HG02870 (cell line): ENCODE measurements around the gene OPRL1.
"Not testable (repeated sequence)": the region's sequence is repeated elsewhere in the genome, so short reads cannot be mapped to it uniquely, and the experiment has no call there.

Source experiments
- ATAC-seq: cut with Tn5 transposase; IDR thresholded peaks from one replicate; pipeline ENCODE4 v1.9.1; 2021; ENCODE audit warnings: mild to moderate bottlenecking, moderate library complexity; ENCODE audit not compliant: unreplicated experiment

The OPRL1 gene

DNA sequence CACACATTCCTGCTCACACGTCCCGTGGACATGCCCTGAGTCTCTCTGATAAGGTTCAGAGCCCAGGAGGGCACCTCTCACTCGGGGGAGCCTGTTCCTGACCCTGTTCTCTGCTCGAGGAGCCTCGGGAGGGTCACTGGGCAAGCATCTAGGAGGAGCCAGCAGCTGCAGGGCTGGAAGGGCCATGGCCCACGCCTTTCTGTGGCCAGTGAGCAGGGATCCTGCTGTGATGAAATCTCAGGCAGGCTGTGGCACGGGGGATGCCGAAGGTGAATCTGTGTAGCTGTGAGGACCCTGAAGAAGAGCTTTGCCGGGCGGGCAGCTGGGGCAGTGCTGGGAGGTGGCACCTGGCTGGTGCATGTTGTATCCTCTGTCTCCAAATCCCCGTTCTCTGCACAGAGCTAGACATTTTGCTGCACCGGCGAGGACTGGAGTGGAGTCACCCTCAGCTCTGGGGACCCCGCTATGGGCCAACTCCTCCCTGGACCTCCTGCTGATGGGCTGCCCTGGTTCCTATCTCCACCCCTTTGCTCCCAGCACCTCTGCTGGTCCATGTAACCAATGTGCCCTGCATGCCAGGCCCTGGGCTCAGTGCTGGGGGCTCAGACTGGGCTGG lies 34.6 kb downstream of the OPRL1 start:
- ATAC-seq = no peak

DNA sequence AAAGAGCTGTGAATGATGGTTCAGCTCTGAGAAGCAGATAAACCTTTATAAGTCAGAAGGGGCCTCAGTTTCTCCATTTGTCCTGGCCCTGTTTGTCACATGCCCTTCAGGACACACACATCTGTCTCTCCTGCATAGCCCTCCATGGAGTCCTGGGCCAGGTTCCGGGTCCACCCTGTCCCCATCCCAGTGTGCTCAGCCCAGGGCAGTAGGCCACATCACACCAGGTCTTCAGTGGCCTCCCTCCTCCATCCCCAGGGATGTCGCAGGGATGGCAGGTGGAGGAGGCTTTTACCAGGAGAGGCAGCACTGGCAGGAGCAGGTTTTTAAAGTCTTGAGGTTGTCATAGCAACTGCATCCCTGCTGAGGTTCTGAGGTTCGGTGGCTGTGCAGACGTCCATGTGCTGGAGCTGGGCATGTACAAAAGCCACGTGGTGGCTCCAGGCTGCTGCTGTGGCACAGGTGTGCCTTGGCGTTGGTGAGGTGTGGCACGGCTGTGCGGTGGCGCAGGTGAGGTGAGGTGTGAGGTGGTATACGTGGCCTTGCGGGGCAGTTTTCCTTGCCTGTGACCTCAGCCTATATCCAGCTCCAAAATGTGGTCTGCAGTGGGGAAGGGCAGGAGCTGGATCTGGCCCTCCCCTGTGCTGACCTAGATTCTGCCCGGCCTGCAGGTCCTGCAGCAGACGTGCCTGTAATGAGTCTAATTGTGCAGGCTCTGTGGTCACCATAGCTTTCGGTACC lies 35.5 kb downstream of the OPRL1 start:
- ATAC-seq = no peak

DNA sequence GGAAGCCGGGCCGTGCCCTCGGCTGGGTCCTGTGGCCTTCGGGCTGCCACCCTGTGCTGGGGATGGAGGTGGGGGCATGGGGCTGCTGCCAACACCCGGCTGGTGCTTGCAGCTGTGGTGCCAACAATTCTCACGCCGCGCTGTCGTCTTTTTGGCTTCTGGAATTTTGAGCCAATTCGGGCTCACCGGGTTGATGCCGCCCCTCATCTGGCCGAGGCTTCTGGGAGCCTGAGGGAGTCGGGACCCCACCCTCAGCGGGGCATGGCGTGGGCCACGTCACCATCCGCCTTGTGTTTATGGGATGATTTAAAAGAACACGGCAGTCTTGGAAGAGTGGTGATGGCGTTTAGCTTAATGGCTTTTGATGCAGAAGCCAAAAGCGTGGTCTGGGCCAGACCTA lies 36.1 kb downstream of the OPRL1 start:
- no peak for ATAC-seq

DNA sequence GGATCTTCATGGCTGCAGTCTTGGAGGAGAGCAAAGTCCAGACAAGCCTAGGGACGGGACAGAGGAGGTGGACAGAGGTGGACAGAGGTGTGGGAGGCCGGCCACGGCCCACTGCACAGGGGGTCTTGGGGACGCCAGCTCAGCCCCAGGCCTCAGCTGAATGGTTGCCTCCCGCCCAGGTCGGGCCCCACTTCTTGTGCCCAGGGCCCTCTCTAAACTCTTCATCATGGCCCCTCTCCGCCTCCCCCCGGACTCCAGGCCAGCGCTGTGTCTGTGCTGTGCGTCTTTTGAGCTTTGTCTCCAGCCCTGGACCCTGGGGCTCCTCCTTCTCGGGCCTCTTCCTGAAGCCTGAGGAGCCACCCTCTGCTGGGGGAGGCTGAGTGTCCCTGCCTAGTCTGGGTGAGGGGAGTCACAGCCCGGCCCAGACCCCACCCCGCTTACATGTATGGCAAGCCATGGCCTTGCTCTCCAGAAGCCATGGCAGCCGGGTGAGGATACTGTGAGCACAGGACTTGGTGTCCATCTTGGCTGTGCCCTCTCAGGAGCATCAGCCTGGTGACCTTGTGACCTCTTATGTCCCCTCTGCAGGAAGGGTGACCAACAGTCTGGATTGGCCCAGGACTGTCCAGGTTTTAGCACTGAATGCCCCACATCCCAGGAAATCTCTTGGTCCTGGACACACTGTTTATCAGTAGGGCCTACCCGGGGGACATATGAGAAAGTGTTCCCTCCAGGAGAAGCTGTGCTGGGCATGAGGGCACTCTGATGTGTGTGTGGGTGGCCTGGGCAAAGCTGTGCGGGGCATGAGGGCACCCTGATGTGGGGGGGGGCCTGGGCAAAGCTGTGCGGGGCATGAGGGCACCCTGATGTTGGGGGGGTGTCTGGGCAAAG lies 36.9 kb downstream of the OPRL1 start:
- ATAC-seq = no peak

DNA sequence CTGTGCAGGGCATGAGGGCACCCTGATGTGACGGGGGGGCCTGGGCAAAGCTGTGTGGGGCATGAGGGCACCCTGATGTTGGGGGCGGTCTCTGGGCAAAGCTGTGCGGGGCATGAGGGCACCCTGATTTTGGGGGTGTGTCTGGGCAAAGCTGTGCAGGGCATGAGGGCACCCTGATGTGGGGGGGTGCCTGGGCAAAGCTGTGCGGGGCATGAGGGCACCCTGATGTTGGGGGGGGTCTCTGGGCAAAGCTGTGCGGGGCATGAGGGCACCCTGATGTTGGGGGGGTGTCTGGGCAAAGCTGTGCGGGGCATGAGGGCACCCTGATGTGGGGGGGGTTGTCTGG lies 37.5 kb downstream of the OPRL1 start:
- not testable (repeated sequence) for ATAC-seq

DNA sequence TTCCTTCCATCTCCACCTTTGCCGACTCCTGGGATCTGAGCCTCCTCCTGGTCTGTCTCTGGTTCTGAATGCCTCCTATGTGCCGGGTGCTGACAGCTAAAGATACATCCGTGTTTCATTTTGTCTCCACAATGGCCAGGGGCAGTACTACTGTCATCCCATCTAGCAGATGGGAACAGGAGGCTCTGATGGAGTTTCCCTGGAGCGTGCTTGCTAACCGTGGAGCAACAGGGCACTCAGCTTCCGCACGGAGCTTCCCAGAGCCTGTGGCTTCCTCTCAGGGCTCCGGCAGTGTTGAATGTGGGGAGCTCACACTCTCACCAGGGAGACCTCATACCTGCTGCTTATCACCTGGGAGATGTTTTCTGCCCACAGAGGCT lies 39.4 kb downstream of the OPRL1 start:
- no peak for ATAC-seq

DNA sequence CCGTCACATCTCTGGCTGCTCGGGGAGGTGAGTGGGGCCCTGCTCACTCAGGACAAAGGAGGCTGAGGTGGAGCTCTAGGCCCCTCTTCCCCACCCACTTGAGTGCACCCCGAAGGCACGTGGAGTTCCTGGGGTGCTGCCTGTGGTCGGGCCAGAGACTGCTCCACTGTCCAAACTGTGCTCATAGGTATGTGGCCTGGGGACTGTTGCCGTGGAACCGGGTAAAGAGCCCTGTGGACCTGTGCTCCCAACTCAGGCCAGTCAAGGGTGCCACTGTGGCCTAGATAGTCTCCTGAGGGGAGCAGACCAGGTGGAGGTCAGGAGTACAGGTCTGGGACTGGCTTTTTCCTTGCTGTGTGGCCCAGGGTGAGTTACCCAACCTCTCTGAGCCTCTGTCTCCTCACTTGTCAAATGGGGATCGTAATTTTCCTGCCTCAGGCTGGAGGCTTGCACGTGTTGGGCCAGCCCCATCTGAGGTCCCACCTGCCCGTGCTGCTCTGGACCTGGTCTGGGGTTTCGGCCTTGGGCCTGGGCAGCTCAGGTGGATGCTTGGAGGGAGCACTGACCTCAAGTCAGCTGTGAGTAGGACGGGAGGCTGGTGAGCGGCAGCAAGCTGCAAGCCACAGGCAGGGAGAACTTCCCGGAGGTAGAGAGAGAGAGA lies 39.9 kb downstream of the OPRL1 start:
- no peak for ATAC-seq

DNA sequence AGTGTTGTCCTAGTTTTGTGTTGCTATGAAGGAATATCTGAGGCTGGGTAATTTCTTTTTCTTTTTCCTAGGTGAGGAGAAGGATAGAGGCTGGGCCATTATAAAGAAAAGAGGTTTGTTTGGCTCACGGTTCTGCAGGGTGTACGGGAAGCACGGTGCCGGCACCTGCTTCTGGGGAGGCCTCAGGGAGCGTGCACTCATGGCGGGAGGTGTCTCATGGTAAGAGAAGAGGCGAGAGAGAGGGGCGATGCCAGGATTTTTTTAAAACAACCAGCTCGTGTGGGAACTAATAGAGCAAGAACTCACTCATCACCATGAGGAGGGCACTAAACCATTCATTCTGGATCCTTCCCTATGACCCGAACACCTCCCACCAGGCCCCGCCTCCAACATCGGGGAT lies 41.7 kb downstream of the OPRL1 start:
- no peak for ATAC-seq

DNA sequence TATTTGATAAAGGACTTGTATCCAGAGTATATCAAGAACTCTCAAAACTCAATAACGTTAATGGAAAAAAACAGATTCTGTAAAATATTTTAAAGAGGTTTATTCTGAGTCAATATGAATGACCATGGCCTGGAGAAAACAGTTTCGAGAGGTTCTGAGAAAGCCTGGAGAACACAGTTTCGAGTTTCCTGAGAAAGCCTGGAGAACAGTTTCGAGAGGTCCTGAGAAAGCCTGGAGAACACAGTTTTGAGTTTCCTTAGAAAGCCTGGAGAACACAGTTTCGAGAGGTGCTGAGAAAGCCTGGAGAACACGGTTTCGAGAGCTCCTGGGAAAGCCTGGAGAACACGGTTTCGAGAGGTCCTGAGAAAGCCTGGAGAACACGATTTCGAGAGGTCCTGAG lies 43.0 kb downstream of the OPRL1 start:
- ATAC-seq = not testable (repeated sequence)

DNA sequence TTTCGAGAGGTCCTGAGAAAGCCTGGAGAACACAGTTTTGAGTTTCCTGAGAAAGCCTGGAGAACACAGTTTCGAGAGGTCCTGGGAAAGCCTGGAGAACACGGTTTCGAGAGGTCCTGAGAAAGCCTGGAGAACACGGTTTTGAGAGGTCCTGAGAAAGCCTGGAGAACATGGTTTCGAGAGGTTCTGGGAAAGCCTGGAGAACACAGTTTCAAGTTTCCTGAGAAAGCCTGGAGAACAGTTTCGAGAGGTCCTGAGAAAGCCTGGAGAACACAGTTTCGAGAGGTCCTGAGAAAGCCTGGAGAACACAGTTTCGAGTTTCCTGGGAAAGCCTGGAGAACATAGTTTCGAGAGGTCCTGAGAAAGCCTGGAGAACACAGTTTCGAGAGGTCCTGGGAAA lies 43.6 kb downstream of the OPRL1 start:
- not testable (repeated sequence) for ATAC-seq

DNA sequence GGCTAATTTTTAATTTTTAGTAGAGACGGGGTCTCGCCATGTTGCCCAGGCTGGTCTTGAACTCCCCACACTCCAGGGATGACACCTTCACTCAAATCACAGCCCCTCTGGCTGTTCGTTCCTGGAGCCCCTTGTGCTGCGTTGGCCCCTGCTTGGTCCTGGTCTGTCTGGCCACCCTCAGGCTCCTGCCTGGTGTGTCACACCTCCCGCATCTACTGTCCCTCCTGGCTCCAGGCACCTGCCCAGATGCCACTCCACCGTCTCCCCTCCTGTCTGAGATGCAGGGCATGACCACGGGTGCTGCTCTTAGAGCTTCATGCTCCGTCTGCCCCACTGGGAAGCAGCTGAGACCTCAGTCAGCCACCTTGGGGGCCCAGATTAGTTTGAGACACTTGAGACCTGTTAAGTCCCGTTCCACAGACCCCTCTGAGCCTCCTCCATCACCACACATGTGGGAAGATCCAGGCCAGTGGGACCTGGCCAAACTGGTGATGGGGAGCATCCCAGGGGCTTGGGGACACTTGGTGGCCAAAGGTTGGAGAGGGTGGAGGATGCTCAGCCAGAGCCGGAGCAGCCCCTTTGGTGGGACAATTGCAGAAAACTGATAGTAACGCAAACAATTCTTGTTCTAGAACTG lies 49.4 kb downstream of the OPRL1 start:
- no peak for ATAC-seq

DNA sequence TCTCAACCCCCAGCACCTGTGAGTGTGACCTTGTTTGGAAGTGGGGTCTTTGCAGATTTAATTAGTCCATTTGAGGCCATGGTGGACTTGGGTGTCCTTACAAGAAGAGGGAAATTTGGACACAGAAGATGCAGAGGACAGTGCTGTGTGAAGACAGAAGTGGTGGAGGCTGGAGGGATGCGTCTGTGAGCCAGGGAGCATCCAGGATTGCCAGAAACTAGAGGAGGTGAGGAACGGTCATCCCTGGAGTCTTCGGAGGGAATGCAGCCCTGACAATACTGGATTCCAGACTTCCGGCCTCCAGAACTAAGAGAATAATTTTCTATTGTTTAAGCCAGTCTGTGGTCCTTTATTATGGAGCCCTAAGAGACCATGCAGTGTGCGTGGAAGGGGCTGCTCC lies 50.4 kb downstream of the OPRL1 start:
- no peak for ATAC-seq

DNA sequence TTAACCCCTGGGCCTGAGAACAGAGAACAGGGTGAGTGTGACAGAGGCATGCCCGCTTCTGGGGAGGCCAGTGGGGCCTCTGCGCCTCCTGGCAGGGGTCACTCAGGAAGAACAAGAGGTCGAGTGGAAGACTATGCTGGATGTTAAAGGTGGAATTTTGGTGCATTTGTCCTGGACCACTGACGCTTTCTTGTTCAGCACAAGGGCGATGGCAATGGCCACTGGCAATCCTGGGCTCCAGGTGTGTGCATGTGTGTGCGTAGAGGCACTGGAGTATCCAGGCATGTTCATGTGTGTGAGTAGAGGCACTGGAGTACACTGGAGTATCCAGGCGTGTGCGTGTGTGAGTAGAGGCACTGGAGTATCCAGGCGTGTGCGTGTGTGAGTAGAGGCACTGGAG lies 51.0 kb downstream of the OPRL1 start:
- ATAC-seq = no peak

DNA sequence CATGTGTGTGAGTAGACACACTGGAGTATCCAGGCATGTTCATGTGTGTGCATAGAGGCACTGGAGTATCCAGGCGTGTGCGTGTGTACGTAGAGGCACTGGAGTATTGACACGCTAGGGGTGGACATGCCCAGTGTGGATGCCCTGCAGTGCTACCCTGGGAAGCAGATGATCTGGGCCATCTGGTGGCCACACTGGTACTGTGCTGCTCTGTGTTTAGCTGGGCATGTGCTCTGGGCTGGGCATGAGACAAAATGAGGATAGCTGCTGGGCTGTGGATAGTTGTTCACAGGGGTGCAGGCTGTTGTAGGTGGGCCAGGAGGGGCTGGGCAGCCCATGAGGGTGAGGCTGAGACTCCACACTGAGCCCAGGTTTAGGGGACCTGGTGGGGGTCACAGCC lies 51.5 kb downstream of the OPRL1 start:
- ATAC-seq = no peak

DNA sequence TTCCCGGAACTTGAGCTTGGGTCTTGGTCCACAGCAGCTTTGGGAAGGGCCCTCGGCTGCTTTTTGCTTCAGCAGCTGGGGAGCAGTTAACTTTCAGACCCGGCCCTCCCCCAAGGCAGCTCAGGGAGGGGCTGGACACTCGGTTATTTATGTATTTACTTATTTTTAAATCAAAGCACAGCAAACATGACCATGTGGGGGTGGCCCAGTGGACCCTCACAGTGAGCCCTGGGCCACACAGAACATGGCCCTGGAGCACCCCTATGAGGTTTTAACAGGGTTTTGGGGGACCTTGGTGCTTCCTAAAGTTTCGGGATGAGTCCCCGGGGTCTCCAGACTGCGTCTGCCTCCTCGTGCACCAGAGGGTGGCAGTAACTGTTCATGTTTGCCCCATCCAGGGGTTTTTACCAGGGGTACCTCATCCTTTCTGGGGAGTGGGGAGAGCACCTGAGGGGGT lies 54.1 kb downstream of the OPRL1 start:
- no peak for ATAC-seq

DNA sequence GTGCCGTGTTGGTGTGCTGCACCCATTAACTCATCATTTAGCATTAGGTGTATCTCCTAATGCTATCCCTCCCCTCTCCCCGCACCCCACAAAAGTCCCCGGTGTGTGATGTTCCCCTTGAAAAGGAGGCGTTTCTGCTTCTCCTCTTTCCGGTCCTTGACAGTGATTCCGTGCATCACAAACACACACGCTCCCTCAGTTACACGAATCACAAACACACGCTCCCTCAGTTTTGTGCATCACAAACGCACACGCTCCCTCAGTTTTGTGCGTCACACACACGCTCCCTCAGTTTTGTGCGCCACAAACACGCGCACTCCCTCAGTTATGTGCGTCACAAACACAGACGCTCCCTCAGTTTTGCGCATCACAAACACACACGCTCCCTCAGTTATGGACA lies 54.9 kb downstream of the OPRL1 start:
- not testable (repeated sequence) for ATAC-seq

DNA sequence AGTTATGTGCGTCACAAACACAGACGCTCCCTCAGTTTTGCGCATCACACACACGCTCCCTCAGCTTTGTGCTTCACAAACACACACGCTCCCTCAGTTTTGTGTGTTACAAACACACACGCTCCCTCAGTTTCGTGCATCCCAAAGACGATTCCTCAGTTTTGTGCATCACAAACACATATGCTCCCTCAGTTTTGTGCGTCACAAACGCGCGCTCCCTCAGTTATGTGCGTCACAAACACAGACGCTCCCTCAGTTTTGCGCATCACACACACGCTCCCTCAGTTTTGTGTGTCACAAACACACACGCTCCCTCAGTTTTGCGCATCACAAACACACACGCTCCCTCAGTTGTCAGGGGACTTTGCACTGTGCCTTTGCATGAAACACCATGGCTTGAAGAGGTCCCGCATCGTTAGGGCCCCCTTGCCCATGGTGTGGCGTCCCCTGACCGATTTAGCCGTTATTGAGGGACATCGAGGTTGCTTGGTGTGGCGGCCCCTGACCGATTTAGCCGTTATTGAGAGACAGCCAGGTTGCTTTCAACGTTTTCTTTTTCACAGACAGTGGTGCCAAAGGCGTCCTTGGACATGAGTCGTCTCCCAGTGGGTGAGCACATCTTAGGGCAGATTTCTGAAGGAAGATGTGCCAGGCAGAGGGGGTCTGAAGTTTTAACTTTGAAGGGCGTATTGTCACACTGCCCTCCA lies 56.3 kb downstream of the OPRL1 start:
- ATAC-seq = no peak

DNA sequence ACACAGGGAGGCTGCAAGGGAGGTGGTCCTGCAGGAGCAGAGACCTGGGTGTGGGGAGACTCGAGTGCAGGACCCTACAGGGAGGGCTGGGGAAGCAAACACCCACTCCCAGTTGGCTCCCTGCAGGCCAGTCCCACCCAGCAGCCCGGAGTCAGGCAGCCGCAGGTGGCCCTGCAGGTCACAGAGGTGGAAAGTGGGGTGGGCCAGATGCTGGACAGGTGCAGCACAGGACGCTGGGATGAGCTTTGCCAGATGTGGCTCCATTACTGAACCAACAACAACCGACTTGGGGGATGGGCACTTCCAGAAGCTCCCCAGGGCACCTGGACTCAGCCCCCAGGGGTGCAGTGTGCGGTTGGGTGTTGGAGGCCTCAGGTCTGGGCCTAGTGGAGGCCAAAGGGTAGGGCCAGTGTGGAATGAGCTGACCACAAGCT lies 57.7 kb downstream of the OPRL1 start:
- ATAC-seq = no peak

DNA sequence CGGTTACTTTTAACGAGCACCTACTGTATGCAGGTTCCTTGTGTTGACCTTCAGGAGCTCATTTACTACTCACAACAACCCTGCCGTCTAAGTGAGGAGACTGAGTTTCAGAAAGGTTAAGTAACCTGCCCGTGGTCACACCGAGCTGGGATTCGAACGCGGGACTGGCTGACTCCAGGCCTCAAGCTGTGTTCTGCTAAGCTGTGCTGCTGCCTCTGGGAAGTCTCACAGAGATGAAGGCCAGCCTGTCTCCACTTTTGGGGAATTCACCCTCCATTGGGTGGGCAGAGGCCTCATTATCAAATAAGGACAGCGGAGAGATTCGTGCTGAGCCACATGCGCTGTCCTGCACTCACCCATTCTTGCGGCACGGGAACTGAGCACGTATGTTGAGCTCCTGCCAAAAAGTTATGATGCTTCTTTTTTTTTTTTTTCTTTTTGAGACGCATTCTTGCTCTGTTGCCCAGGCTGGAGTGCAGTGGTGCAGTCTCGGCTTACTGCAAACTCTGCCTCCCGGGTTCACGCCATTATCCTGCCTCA lies 58.5 kb downstream of the OPRL1 start:
- ATAC-seq = no peak
